ENCODE data around the gene LCP2. TPM values are rescaled to one million over a fixed set of nuclear protein-coding genes. Genes with fewer than 3 reads are reported as not detected.

LCP2 gene
- polyA plus RNA-seq, 3 donors = 52.0 to 177 (median 89.5) TPM

DNA sequence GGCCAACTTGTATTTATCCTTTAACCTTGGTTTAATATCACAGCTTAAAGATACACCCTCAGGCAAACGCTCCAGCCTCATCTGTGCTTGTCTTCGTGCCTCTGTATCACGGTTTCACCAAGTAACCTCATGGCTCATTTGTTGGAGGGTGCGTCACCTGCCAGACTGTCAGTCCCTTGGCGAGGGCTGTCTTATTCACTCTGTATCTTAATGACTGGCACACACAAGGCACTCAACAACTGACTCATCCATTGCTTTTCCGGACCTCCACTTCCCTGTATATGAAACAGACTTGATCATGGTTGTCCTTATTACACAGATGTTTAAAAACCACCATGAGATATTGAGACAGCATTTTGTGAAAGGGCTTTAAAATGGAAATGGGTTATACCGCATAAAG, 28.0 kb downstream of the LCP2 start:
- intact Hi-C loops (cut with micrococcal nuclease) = loop anchor here (1.0 to 5.0 kb wide), 6 partner anchors 9 to 153 kb away; no protein-coding TSS in a partner anchor
- H3K9me3 ChIP-seq (replicated peaks in 1 of 2; ENCODE audit: control insufficient read depth in 1 of 2, insufficient read depth in 1 of 2, low read length in 2 of 2) = no peaks in the 10 kb centered on the region
- H3K4me2 ChIP-seq (replicated peaks; ENCODE audit: extremely low read depth, low read length, poor library complexity, severe bottlenecking) = peak overlapping the region; percentile 30
- Mint-ChIP-seq H3K27me3 (ENCODE audit: low read depth in 3 of 3) (peaks cover 0 to 1% (median 0%) of the 10 kb centered on the region in 3 donors), H3K27ac (peak overlapping the region; percentile 96 to 100 (median 98)), H3K4me1 (peaks cover 60% of the 10 kb centered on the region), H3K36me3 (peaks cover 92 to 96% of the 10 kb centered on the region in 2 donors), H3K4me3 (peak overlapping the region; percentile 17 to 86), H3K9me3 (peaks cover 0 to 2% (median 0%) of the 10 kb centered on the region in 7 donors)
- DNase-seq = peak; percentile 93 to 98 (median 97)
- peaks cover 47 to 53% of the 10 kb centered on the region in 2 donors for H3K4me1 ChIP-seq (ENCODE audit: control insufficient read depth in 1 of 2, insufficient read depth in 2 of 2, low read length in 2 of 2)
- peaks cover 91% of the 10 kb centered on the region for H4K20me1 ChIP-seq (ENCODE audit: insufficient read depth, low read length)
- H3K27ac ChIP-seq (ENCODE audit: low read depth in 1 of 2, low read length in 2 of 2) = peak overlapping the region; percentile 97 to 98
- no peak overlapping the region for H2AFZ ChIP-seq (ENCODE audit: insufficient read depth, low read depth, low read length, poor library complexity, severe bottlenecking)
- peaks cover 83 to 89% of the 10 kb centered on the region in 2 donors for H3K36me3 ChIP-seq (replicated peaks in 1 of 2; ENCODE audit: control insufficient read depth in 1 of 2, insufficient read depth in 2 of 2, low read length in 2 of 2)
- H3K9ac ChIP-seq (ENCODE audit: insufficient read depth, low read length, poor library complexity, severe bottlenecking) = peak overlapping the region; percentile 71
- H3K4me3 ChIP-seq (replicated peaks in 1 of 3; ENCODE audit: low read depth in 2 of 3, low read length in 3 of 3) = peak overlapping the region in 1 of 3 experiments; percentile 36
- TF ChIP-seq, protein P1, sequence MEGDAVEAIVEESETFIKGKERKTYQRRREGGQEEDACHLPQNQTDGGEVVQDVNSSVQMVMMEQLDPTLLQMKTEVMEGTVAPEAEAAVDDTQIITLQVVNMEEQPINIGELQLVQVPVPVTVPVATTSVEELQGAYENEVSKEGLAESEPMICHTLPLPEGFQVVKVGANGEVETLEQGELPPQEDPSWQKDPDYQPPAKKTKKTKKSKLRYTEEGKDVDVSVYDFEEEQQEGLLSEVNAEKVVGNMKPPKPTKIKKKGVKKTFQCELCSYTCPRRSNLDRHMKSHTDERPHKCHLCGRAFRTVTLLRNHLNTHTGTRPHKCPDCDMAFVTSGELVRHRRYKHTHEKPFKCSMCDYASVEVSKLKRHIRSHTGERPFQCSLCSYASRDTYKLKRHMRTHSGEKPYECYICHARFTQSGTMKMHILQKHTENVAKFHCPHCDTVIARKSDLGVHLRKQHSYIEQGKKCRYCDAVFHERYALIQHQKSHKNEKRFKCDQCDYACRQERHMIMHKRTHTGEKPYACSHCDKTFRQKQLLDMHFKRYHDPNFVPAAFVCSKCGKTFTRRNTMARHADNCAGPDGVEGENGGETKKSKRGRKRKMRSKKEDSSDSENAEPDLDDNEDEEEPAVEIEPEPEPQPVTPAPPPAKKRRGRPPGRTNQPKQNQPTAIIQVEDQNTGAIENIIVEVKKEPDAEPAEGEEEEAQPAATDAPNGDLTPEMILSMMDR (IDR thresholded peaks at IDR 0.05) = no peak
- 63% methylated on average over 4 of the region's 7 CpGs for whole genome bisulfite sequencing (ENCODE audit: insufficient coverage)
- peaks cover 67% of the 10 kb centered on the region for H3K79me2 ChIP-seq (ENCODE audit: insufficient read depth, low read length)
- H3K27me3 ChIP-seq (ENCODE audit: control insufficient read depth in 2 of 2, insufficient read depth in 2 of 2, low read length in 2 of 2) = no peaks in the 10 kb centered on the region

DNA sequence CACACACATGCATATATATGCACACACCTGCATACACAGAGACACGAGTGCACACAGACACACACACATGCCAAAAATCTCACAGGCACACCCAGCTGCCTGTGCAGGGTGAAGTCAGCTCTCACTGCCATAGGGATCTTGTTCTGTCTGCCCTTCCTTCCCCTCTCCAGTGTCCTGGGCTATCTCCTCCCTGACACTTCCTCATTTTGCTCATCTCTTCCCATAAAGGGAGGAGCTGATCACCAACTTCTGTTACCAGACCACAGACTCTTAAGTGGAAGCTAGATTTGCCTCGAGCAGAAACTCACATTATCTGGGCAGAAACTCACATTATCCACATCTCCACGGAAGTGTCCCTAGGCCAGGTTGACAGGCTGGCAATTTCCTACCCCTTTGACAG, 28.7 kb downstream of the LCP2 start:
- H3K79me2 ChIP-seq (ENCODE audit: insufficient read depth, low read length) = peaks cover 67% of the 10 kb centered on the region
- Mint-ChIP-seq H3K9me3 (peaks cover 0 to 2% (median 0%) of the 10 kb centered on the region in 7 donors), H3K27ac (peak overlapping the region; percentile 96 to 100 (median 98)), H3K4me1 (peaks cover 55% of the 10 kb centered on the region), H3K27me3 (ENCODE audit: low read depth in 3 of 3) (peaks cover 0 to 1% (median 0%) of the 10 kb centered on the region in 3 donors), H3K4me3 (peak overlapping the region in 1 of 2 donors; percentile 63), H3K36me3 (peaks cover 92 to 96% of the 10 kb centered on the region in 2 donors)
- peak overlapping the region; percentile 71 for H3K9ac ChIP-seq (ENCODE audit: insufficient read depth, low read length, poor library complexity, severe bottlenecking)
- no peak overlapping the region for H2AFZ ChIP-seq (ENCODE audit: insufficient read depth, low read depth, low read length, poor library complexity, severe bottlenecking)
- peak overlapping the region; percentile 30 for H3K4me2 ChIP-seq (replicated peaks; ENCODE audit: extremely low read depth, low read length, poor library complexity, severe bottlenecking)
- WGBS (ENCODE audit: insufficient coverage) = 0% methylated on average over 1 of the region's 3 CpGs
- intact Hi-C loops (cut with micrococcal nuclease) = loop anchor here (1.0 to 5.0 kb wide), 6 partner anchors 9 to 153 kb away; no protein-coding TSS in a partner anchor
- no peaks in the 10 kb centered on the region for H3K27me3 ChIP-seq (ENCODE audit: control insufficient read depth in 2 of 2, insufficient read depth in 2 of 2, low read length in 2 of 2)
- H3K36me3 ChIP-seq (replicated peaks in 1 of 2; ENCODE audit: control insufficient read depth in 1 of 2, insufficient read depth in 2 of 2, low read length in 2 of 2) = peaks cover 83 to 89% of the 10 kb centered on the region in 2 donors
- DNase-seq = peak; percentile 81 to 87 (median 84)
- peaks cover 47 to 53% of the 10 kb centered on the region in 2 donors for H3K4me1 ChIP-seq (ENCODE audit: control insufficient read depth in 1 of 2, insufficient read depth in 2 of 2, low read length in 2 of 2)
- H4K20me1 ChIP-seq (ENCODE audit: insufficient read depth, low read length) = peaks cover 91% of the 10 kb centered on the region
- H3K9me3 ChIP-seq (replicated peaks in 1 of 2; ENCODE audit: control insufficient read depth in 1 of 2, insufficient read depth in 1 of 2, low read length in 2 of 2) = no peaks in the 10 kb centered on the region
- peak overlapping the region in 1 of 3 experiments; percentile 36 for H3K4me3 ChIP-seq (replicated peaks in 1 of 3; ENCODE audit: low read depth in 2 of 3, low read length in 3 of 3)
- H3K27ac ChIP-seq (ENCODE audit: low read depth in 1 of 2, low read length in 2 of 2) = peak overlapping the region; percentile 97 to 98
- TF ChIP-seq, protein P1 (IDR thresholded peaks at IDR 0.05) = no peak
